GM18508 (cell line): ENCODE data around the gene GEMIN7.

ENCODE experiments used
- ATAC-seq: cut with Tn5 transposase; IDR thresholded peaks from one replicate; pipeline ENCODE4 v1.9.1; 2021; ENCODE audit warnings: moderate number of reproducible peaks; ENCODE audit not compliant: insufficient read depth, unreplicated experiment

The GEMIN7 gene

GRCh38 chr19:45079063-45079910 lies at the start of gene GEMIN7:
TSS of gene GEMIN7 (plus strand) at chr19:45079260. CDS start at chr19:45090115, 10,855 bp downstream.
- ATAC-seq: no peak

GRCh38 chr19:45030825-45031224 lies 48.2 kb upstream of the GEMIN7 start:
- no peak for ATAC-seq

DNA sequence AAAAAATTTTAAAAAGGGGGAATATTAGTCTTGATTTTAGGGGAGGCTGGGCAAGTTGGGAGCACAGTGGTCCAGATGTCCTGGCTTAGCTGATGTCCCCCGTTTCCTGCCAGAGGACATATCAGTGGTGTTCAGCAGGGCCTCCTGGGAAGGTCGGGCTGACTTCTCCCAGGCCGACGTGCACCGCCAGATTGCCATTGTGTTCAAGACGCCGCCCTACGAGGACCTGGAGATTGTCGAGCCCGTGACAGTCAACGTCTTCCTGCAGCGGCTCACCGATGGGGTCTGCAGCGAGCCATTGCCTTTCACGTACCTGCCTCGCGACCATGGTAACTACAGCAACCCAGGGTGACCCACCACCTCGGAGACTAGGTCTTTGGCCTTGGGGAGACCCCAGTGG lies 46.6 kb upstream of the GEMIN7 start:
- ATAC-seq: no peak

GRCh38 chr19:45035755-45036154 lies 43.3 kb upstream of the GEMIN7 start:
- no peak for ATAC-seq

- no peak for ATAC-seq
These were observed 41.5 kb upstream of the GEMIN7 start for GRCh38 chr19:45037393-45038169.

DNA sequence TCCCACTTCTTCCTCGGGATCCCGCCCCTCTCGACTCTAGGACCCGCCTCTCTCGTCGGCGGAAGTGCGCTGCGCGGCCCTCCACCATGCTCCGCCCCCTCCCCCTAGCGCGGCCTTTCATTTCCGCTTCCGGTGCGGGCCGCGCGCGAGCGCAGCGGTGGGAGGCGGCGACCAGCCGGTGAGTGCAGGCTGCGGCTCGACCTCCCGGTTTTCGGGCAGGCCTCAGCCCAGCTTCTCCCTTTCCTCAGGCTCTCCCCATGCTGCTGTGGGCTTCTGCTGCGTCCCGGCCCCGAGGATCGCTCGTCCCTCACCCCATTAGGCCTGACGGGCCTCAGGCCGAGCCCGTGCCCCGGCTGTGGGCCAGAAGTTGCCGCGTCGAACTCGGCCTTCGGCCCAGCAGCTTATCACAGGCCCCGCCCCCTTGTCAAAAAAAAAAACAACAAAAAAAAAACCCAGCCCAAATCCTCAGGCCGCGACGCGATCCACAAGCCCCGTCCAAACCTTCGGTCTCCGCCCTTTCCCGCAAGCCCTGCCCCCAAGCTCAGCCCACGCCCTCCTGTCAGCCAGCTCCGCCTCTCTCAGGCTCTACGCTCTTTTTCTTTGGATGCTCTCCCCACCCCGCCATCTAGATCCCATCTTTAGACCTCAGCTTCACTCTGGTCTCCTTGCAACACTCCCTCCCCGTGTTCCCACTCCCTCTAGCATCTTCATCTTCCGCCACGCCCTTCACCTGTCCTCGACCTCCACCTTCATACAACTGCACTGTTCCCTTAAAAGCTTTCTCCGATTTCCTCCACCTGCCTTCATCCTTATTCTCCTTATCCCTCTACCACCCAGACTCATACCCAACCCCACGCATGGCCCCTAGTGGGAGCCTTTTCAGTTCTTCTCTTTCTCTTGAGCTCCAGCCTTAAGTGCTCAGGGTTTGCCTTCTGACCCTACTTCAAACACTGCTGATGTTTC lies 39.8 kb upstream of the GEMIN7 start, which contains the start of gene CLASRP:
TSS of gene CLASRP (plus strand) at position 115 of the 963 bp plus-strand sequence. CDS start 1,168 bp downstream, outside the sequence.
- no peak for ATAC-seq

DNA sequence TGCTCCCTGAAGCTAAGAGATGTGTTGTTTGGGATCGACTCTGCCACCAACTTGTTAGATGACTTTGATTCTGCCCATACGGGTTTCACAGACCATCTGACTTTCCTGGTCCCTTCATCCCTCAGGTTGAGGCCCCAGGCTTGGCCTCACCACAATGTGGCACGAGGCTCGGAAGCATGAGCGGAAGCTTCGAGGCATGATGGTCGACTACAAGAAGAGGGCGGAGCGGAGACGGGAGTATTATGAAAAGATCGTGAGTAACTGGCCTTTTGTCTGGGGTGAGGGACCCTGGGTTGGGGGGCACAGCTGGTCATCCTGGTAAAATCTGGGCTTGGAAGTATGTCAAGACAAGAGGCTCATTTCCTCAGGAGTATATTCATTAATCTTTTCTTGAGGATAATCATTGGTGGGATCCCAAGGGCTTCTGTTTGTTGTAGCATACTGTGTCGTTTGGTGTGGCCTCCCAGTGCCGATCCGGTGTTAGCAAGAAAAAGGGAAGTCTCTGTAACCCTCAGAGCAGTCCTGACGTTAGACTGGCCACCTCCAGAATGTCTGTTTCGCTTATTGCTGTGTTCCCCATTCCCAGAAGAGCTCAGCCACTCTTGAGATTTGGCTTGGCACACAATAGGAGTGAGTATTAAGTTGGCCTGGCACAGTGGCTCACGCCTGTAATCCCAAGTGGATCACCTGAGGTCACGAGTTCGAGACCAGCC lies 38.8 kb upstream of the GEMIN7 start:
- ATAC-seq: no peak

GRCh38 chr19:45041125-45041524 lies 37.9 kb upstream of the GEMIN7 start:
- ATAC-seq: no peak

GRCh38 chr19:45045671-45046353 lies 33.2 kb upstream of the GEMIN7 start:
- no peak for ATAC-seq

- ATAC-seq: no peak
These were observed 32.7 kb upstream of the GEMIN7 start for GRCh38 chr19:45046355-45046754.

- no peak for ATAC-seq
These were observed 31.8 kb upstream of the GEMIN7 start for GRCh38 chr19:45047188-45047797.

DNA sequence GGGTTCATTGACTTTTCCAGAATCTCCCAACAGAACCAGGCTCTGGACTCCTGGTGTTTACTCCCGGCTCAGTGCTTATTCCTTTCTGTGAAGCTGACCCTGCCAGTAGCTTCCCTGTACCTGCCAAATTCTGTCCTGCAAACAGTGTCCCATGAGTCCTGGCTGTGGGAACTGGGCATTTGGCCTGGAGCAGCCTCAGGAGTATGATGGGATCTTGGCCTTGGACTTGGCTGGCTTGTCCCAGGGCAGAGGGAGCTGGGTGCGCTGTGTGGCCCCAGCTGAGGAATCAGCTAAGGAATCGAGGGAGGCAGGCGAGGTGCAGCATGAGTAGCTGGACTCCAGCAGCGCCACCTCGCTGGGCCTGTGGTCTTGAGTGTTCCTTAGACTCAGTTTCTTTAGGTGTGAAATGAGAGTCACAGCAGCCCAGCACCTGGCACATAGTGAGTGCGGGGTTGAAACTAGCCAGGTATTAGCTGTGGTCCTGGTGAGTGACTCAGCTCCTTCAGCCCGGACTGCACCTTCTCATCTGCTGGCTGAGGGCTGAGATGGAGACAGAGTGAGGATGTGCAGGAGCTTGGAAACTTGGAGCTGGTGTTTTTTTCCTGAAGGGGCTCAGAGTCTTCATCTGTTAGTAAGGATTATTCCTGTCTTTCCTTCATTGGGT lies 29.9 kb upstream of the GEMIN7 start:
- no peak for ATAC-seq

DNA sequence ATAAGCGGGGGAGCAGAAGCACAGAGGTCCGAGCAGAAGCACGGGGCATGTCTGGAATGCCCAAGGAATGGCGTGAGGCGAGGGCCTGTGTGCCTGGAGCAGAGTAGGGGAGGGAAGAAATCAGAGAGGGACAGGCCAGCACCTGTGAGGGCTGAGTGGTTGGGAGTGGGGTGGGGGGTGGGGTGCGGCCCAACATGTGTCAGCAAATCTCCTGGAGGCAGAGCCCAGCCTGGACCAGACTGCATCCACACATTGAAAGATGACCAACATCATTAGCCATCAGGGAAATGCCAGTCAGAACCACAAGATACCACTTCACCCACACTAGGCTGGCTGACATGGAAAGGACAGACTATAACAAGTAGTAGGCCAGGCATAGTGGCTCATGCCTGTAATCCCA lies 29.0 kb upstream of the GEMIN7 start:
- no peak for ATAC-seq

- no peak for ATAC-seq
These were observed 27.0 kb upstream of the GEMIN7 start for GRCh38 chr19:45051929-45052579.

DNA sequence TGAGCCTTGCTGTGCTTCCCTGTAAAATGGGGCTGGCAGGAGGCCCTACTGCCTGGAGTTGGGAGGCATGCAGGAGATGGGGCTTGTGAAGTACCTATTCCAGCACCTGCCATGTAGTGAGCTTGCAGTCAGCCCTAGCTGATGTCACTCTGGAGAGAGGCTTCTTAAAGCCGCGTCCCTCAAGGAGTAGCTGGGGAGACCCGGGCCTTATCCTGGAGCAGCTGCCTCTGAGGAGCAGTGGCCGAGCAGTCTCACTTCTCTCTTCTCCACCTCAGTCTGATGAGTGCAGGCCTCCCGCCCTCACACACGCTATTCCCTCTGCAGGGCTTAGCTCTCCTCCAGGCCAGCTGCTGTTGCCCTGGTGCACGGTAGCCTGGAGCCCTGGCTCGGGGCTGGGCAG lies 22.2 kb upstream of the GEMIN7 start:
- no peak for ATAC-seq

GRCh38 chr19:45057444-45057843 lies 21.6 kb upstream of the GEMIN7 start:
- ATAC-seq: no peak

DNA sequence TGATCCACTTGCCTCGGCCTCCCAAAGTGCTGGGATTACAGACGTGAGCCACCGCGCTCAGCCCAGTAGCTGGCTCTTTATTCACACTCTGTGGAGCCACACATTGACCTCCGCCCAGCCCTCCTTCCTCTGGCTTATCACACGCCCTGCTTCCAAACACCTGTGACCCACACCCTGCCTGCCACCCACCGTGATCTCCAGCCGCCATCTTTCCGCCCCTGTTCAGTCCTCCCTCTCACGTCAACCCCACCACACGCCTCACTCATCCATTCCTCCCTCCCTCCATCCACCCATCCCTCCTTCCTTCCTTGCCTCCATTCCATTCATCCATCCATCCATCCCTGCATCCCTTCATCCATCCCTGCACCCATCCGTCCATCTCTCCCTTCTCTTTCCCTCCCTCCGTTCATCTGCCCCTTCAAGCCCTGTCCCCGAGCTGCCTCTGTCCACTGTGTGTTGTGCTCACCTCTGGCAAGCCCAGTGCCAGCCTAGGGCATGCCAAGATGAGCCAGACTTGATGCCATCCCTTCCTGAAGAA lies 20.4 kb upstream of the GEMIN7 start:
- no peak for ATAC-seq
